ENCODE data around the gene C1GALT1.

Gene C1GALT1

DNA sequence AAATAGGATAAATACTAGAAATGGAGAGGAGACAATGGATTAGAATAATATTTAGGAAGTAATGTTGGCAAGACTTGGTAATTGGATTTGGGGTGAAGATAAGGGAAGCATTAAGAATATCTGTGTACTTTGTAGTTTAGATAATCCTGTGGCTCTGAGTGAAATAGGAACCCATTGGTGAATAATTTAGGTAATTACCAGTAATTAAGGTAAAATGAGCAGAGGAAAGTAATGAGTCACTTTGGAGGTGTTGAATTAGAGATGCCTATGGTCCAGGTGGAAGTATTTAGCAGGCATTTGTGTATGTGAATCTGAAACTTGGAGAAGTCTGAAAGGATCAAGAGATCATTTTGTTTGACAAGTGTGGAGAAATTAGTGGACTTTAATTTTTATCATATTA lies 5.7 kb downstream of the C1GALT1 start (continued):
- TF ChIP-seq, protein P1, sequence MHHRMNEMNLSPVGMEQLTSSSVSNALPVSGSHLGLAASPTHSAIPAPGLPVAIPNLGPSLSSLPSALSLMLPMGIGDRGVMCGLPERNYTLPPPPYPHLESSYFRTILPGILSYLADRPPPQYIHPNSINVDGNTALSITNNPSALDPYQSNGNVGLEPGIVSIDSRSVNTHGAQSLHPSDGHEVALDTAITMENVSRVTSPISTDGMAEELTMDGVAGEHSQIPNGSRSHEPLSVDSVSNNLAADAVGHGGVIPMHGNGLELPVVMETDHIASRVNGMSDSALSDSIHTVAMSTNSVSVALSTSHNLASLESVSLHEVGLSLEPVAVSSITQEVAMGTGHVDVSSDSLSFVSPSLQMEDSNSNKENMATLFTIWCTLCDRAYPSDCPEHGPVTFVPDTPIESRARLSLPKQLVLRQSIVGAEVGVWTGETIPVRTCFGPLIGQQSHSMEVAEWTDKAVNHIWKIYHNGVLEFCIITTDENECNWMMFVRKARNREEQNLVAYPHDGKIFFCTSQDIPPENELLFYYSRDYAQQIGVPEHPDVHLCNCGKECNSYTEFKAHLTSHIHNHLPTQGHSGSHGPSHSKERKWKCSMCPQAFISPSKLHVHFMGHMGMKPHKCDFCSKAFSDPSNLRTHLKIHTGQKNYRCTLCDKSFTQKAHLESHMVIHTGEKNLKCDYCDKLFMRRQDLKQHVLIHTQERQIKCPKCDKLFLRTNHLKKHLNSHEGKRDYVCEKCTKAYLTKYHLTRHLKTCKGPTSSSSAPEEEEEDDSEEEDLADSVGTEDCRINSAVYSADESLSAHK (tag by site-specific recombination; IDR thresholded peaks at IDR 0.05): no peak
- TF ChIP-seq, protein P2, sequence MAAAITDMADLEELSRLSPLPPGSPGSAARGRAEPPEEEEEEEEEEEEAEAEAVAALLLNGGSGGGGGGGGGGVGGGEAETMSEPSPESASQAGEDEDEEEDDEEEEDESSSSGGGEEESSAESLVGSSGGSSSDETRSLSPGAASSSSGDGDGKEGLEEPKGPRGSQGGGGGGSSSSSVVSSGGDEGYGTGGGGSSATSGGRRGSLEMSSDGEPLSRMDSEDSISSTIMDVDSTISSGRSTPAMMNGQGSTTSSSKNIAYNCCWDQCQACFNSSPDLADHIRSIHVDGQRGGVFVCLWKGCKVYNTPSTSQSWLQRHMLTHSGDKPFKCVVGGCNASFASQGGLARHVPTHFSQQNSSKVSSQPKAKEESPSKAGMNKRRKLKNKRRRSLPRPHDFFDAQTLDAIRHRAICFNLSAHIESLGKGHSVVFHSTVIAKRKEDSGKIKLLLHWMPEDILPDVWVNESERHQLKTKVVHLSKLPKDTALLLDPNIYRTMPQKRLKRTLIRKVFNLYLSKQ (tag by site-specific recombination; IDR thresholded peaks at IDR 0.05; ENCODE audit: borderline replicate concordance): no peak
- TF ChIP-seq ZNF341 (tag by site-specific recombination; IDR thresholded peaks at IDR 0.05; ENCODE audit: low read depth) (no peak), SP3 (tag by site-specific recombination; IDR thresholded peaks at IDR 0.05) (no peak), ZNF843 (tag by site-specific recombination; IDR thresholded peaks at IDR 0.05) (0 out of 2 replicates have a peak, but pooled peaks have one; percentile 48), HOXC10 (CRISPR knock-in tag; IDR thresholded peaks at IDR 0.05) (no peak), ZBTB8A (tag by site-specific recombination; IDR thresholded peaks at IDR 0.05) (no peak), ZNF239 (tag by site-specific recombination; IDR thresholded peaks at IDR 0.05) (no peak), ZNF510 (tag by site-specific recombination; IDR thresholded peaks at IDR 0.05; ENCODE audit: insufficient replicate concordance) (no peak), RBAK (tag by site-specific recombination; IDR thresholded peaks at IDR 0.05) (no peak)
- TF ChIP-seq, protein P3, sequence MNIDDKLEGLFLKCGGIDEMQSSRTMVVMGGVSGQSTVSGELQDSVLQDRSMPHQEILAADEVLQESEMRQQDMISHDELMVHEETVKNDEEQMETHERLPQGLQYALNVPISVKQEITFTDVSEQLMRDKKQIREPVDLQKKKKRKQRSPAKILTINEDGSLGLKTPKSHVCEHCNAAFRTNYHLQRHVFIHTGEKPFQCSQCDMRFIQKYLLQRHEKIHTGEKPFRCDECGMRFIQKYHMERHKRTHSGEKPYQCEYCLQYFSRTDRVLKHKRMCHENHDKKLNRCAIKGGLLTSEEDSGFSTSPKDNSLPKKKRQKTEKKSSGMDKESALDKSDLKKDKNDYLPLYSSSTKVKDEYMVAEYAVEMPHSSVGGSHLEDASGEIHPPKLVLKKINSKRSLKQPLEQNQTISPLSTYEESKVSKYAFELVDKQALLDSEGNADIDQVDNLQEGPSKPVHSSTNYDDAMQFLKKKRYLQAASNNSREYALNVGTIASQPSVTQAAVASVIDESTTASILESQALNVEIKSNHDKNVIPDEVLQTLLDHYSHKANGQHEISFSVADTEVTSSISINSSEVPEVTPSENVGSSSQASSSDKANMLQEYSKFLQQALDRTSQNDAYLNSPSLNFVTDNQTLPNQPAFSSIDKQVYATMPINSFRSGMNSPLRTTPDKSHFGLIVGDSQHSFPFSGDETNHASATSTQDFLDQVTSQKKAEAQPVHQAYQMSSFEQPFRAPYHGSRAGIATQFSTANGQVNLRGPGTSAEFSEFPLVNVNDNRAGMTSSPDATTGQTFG (tag by site-specific recombination; IDR thresholded peaks at IDR 0.05; ENCODE audit: borderline replicate concordance): no peak

GRCh38 chr7:7188742-7189141 lies 6.4 kb downstream of the C1GALT1 start:
- no peaks in the 10 kb centered on the region for H3K9me3 ChIP-seq (ENCODE audit: control insufficient read depth, insufficient read depth, low read depth, low read length)
- H3K36me3 ChIP-seq (ENCODE audit: control insufficient read depth in 2 of 2, insufficient read depth in 1 of 2, low read length in 2 of 2): no peaks in the 10 kb centered on the region
- ChIA-PET CTCF (interaction anchor here (0.7 kb wide), 1 partner anchor 14 kb away, joined by 3 read pairs; no protein-coding TSS in a partner anchor), POLR2A (no interaction called here)
- no peak overlapping the region for H3K27ac ChIP-seq (ENCODE audit: extremely low read depth, low read depth, low read length)
- no peak for TF ChIP-seq ZNF777 (tag by site-specific recombination; IDR thresholded peaks at IDR 0.05; ENCODE audit: borderline replicate concordance)
- peaks cover 11% of the 10 kb centered on the region; the same call in 1 of the 2 replicates for H3K4me1 ChIP-seq (ENCODE audit: control insufficient read depth, insufficient read depth, low read length)
- H3K4me3 ChIP-seq (ENCODE audit: low read depth, low read length): no peak overlapping the region

DNA sequence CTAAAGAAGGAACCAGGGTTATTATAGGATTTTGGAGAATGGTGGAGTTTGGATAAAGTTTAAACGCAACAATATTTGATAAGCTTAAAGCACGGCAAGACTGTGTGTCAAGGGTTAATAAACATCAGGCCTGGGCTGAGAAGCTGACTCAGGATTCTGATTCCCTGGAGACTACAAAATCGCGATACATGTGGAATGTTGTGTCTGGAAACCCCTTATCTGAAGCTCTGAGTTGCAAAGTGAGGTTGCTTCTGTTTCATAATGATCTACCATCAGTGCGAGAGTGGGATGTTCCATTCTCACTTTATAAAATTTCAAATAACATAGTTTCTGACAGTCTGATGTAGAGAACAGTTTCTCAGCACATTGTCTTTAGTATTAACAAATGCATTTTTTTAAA lies 7.8 kb downstream of the C1GALT1 start:
- POLR2A ChIA-PET: no interaction called here
- peaks cover 11% of the 10 kb centered on the region; the same call in 1 of the 2 replicates for H3K4me1 ChIP-seq (ENCODE audit: control insufficient read depth, insufficient read depth, low read length)
- no peaks in the 10 kb centered on the region for H3K9me3 ChIP-seq (ENCODE audit: control insufficient read depth, insufficient read depth, low read depth, low read length)
- CTCF ChIA-PET: interaction anchor here (0.6 to 0.8 kb wide), 3 partner anchors 8 to 165 kb away, joined by 3 to 5 read pairs (median 3); no protein-coding TSS in a partner anchor
- 0 out of 2 replicates have a peak, but pooled peaks have one; percentile 35 for TF ChIP-seq ZXDB (tag by site-specific recombination; IDR thresholded peaks at IDR 0.05)
- no peak for TF ChIP-seq ZNF239 (tag by site-specific recombination; IDR thresholded peaks at IDR 0.05)
- H3K27ac ChIP-seq (ENCODE audit: extremely low read depth, low read depth, low read length): no peak overlapping the region
- no peak overlapping the region for H3K4me3 ChIP-seq (ENCODE audit: low read depth, low read length)
- no peaks in the 10 kb centered on the region for H3K36me3 ChIP-seq (ENCODE audit: control insufficient read depth in 2 of 2, insufficient read depth in 1 of 2, low read length in 2 of 2)

DNA sequence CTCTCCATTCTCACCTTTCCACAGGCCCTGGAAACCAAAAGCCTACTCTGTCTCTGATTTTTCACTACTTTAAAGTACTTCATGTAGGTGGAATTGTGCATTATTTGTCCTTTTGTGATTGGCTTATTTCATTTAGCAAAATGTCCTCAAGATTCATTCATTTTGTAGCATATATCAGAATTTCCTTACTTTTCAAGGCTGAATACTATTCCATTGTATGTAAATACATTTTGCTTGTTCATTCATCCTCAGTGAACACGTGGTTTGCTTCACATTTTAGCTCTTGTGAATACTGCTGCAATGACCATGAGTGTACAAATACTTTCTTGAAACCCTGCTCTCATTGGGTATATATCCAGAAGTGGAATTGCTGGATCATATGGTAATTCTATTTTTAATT lies 8.8 kb downstream of the C1GALT1 start:
- POLR2A ChIA-PET: interaction anchor here (0.8 kb wide), 1 partner anchor 9 kb away, joined by 3 read pairs; the partner anchor contains the start of gene C1GALT1
- CTCF ChIA-PET: no interaction called here

More for the DNA sequence above, 8.8 kb downstream of the C1GALT1 start:
- TF ChIP-seq ZNF362 (tag by site-specific recombination; IDR thresholded peaks at IDR 0.05) (no peak), ZNF146 (tag by site-specific recombination; IDR thresholded peaks at IDR 0.05) (peak; percentile 83)
- H3K36me3 ChIP-seq (ENCODE audit: control insufficient read depth in 2 of 2, insufficient read depth in 1 of 2, low read length in 2 of 2): no peaks in the 10 kb centered on the region
- no peaks in the 10 kb centered on the region for H3K9me3 ChIP-seq (ENCODE audit: control insufficient read depth, insufficient read depth, low read depth, low read length)
- no peak overlapping the region for H3K4me3 ChIP-seq (ENCODE audit: low read depth, low read length)
- H3K27ac ChIP-seq (ENCODE audit: extremely low read depth, low read depth, low read length): no peak overlapping the region
- peaks cover 11% of the 10 kb centered on the region; the same call in 1 of the 2 replicates for H3K4me1 ChIP-seq (ENCODE audit: control insufficient read depth, insufficient read depth, low read length)

Data from HEK293 (cell line).